C4-2B (cell line): Measurements from ENCODE around the gene RNU1-3.
"Not testable (repeated sequence)": the region's sequence is repeated elsewhere in the genome, so short reads cannot be mapped to it uniquely, and the experiment has no call there.

Experiments
- ZFX ChIP-seq: fragments of 450-650 bp; IDR thresholded peaks from 2 replicates; pipeline ENCODE4 v1.6.1; 2017
- TF ChIP-seq, protein P1 (sequence below): fragments of 450-650 bp; conservative IDR thresholded peaks from 2 replicates; pipeline ENCODE4 v1.5.1; 2017; ENCODE audit warnings: mild to moderate bottlenecking

DNA sequence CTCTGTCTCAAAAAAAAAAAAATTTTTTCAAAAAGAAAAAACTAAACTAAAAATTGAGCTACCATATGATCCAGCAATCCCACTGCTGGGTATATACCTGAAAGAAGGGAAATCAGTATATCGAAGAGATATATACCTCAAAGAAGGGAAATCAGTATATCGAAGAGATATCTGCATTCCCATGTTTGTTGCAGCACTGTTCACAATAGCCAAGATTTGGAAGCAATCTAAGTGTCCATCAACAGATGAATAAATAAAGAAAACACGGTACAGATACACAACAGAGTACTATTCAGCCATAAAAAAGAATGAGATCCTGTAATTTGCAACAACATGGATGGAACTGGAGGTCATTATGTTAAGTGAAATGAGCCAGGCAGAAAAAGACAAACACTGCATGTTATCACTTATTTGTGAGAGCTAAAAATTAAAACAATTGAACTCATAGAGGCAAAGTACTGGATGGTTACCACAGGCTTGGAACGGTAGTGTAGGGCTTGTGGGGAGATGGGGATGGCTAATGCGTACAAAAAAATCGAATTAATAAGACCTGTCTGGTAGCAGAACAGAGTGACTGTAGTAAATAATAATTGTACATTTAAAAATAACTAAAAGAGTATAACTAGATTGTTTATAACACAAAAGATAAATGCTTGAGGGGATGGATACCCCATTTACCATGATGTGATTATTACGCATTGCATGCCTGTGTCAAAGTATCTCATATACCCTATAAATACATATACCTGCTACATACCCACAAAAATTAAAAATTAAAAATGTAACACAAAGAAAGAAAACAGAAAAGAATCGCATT is 25.4 kb downstream of the RNU1-3 start:
- TF ChIP-seq, protein P1, sequence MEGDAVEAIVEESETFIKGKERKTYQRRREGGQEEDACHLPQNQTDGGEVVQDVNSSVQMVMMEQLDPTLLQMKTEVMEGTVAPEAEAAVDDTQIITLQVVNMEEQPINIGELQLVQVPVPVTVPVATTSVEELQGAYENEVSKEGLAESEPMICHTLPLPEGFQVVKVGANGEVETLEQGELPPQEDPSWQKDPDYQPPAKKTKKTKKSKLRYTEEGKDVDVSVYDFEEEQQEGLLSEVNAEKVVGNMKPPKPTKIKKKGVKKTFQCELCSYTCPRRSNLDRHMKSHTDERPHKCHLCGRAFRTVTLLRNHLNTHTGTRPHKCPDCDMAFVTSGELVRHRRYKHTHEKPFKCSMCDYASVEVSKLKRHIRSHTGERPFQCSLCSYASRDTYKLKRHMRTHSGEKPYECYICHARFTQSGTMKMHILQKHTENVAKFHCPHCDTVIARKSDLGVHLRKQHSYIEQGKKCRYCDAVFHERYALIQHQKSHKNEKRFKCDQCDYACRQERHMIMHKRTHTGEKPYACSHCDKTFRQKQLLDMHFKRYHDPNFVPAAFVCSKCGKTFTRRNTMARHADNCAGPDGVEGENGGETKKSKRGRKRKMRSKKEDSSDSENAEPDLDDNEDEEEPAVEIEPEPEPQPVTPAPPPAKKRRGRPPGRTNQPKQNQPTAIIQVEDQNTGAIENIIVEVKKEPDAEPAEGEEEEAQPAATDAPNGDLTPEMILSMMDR = not testable (repeated sequence)
- not testable (repeated sequence) for TF ChIP-seq ZFX
